BLaER1 (cell line): ENCODE results near the gene TSEN15.
"Not testable (repeated sequence)": the region's sequence is repeated elsewhere in the genome, so short reads cannot be mapped to it uniquely, and the experiment has no call there.

Experiments used
- H3K27ac ChIP-seq: shearing (Covaris generic); formaldehyde crosslinking; 2 replicates; pipeline ENCODE4 v1.8.1; 2022
- H3K27me3 ChIP-seq: shearing (Covaris generic); formaldehyde crosslinking; 2 replicates; pipeline ENCODE4 v1.8.1; 2022
- H3K36me3 ChIP-seq: shearing (Covaris generic); formaldehyde crosslinking; 2 replicates; pipeline ENCODE4 v1.8.1; 2022
- H3K4me1 ChIP-seq: shearing (Covaris generic); formaldehyde crosslinking; 2 replicates; pipeline ENCODE4 v1.8.1; 2022
- H3K4me2 ChIP-seq: shearing (Covaris generic); formaldehyde crosslinking; 2 replicates; pipeline ENCODE4 v1.8.1; 2022
- H3K4me3 ChIP-seq: shearing (Covaris generic); formaldehyde crosslinking; 2 replicates; pipeline ENCODE4 v1.8.1; 2022
- H3K9ac ChIP-seq: shearing (Covaris generic); formaldehyde crosslinking; 2 replicates; pipeline ENCODE4 v1.8.1; 2022
- H3K9me3 ChIP-seq: shearing (Covaris generic); formaldehyde crosslinking; 2 replicates; pipeline ENCODE4 v1.8.1; 2022
- H4K20me1 ChIP-seq: shearing (Covaris generic); formaldehyde crosslinking; 2 replicates; pipeline ENCODE4 v1.8.1; 2022
- Cebpa-rat ChIP-seq: shearing (Covaris generic); IDR thresholded peaks from 2 replicates; pipeline ENCODE4 v1.8.1; 2022

TSEN15 gene

GRCh38 chr1:184093071-184093470, 41.5 kb downstream of the TSEN15 start:
- no peak overlapping the region for H3K27ac ChIP-seq
- H3K4me1 ChIP-seq: no peaks in the 10 kb centered on the region
- peaks cover 9% of the 10 kb centered on the region; the same call in 1 of the 2 replicates for H3K9me3 ChIP-seq
- no peak overlapping the region for H3K4me2 ChIP-seq
- peaks cover 14% of the 10 kb centered on the region; the same call in 1 of the 2 replicates for H3K36me3 ChIP-seq
- H3K9ac ChIP-seq: no peak overlapping the region
- H3K4me3 ChIP-seq: no peak overlapping the region
- H4K20me1 ChIP-seq: no peaks in the 10 kb centered on the region
- TF ChIP-seq Cebpa-rat: no peak
- no peaks in the 10 kb centered on the region for H3K27me3 ChIP-seq

DNA sequence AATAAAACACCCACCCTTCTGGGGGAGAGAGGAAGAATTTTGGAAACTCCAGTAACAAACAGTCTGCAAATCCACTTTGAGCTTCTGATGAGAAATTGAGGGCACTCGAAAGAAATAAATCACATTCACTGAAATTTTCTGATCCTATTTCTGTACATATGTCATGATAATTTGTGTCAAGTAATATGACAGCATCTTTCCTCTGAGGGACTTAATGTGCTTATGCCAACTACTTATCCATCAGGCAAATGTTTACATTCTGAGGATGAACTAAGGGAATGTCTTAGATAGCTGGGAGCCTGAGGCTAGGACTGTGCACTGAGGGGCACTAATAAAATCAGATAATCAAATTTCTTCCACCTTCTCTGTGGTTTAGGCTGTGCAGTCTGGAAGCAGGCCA, 44.5 kb downstream of the TSEN15 start:
- Histone ChIP-seq H3K4me1 (no peaks in the 10 kb centered on the region), H3K4me2 (no peak overlapping the region), H4K20me1 (no peaks in the 10 kb centered on the region), H3K9me3 (peaks cover 9% of the 10 kb centered on the region; the same call in 1 of the 2 replicates), H3K27me3 (no peaks in the 10 kb centered on the region), H3K4me3 (no peak overlapping the region), H3K36me3 (peaks cover 14% of the 10 kb centered on the region; the same call in 1 of the 2 replicates), H3K27ac (no peak overlapping the region), H3K9ac (no peak overlapping the region)
- TF ChIP-seq Cebpa-rat: no peak

GRCh38 chr1:184096580-184096979, 45.0 kb downstream of the TSEN15 start:
- not testable (repeated sequence) for H4K20me1 ChIP-seq, H3K27ac ChIP-seq, H3K4me1 ChIP-seq, H3K9me3 ChIP-seq, H3K4me3 ChIP-seq, H3K9ac ChIP-seq, H3K27me3 ChIP-seq, H3K4me2 ChIP-seq
- peaks cover 14% of the 10 kb centered on the region; the same call in 1 of the 2 replicates for H3K36me3 ChIP-seq

GRCh38 chr1:184101141-184101540, 49.6 kb downstream of the TSEN15 start:
- Histone ChIP-seq H3K36me3 (peaks cover 8% of the 10 kb centered on the region; the same call in 1 of the 2 replicates), H3K9ac (no peak overlapping the region), H3K4me2 (no peak overlapping the region), H4K20me1 (no peaks in the 10 kb centered on the region), H3K4me1 (no peaks in the 10 kb centered on the region), H3K4me3 (no peak overlapping the region), H3K27ac (no peak overlapping the region), H3K27me3 (no peaks in the 10 kb centered on the region), H3K9me3 (peaks cover 29% of the 10 kb centered on the region)
- TF ChIP-seq Cebpa-rat: no peak

- TF ChIP-seq Cebpa-rat: no peak
Measured at GRCh38 chr1:184101571-184101970, 50.0 kb downstream of the TSEN15 start.

DNA sequence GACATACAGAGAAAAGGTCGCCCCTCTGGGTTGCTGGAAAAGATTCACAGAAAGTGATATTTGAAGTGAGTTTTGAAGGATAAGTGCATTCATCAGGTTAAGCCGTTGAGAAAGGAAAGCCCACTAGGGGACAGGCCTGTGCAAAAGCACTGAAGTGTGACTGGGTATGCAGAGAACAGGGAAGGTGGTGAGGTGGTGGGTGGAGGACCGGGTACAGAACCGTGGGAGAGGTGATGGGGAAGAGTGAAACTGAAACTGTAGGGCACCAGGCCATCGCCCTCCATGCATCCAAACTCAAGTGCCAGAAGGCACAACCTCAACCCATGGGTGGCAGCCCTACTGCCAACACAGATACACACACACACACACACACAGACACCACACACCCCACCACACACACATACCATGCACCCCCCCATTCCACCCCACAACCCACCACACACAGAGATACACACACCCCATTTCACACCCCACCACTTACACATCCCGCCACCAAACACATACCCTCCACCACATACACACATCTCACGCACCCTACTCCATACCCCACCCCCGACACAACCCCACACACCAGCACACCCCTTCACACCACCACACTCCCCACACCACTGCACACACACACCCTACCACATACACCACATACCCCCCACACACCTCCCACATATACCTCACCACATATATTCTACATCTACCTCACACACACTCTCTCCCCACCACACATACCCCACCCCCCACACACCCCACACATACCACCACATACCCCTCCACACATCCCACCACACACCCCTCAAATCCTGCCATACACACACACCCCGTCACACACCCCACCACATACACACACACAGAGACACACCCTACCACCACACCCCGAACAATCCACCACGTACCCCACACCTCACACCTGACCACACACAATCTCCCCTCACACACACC, 59.0 kb downstream of the TSEN15 start:
- Histone ChIP-seq H3K4me2 (no peak overlapping the region), H3K27ac (no peak overlapping the region), H3K27me3 (no peaks in the 10 kb centered on the region), H3K9me3 (peaks cover 23% of the 10 kb centered on the region), H3K4me3 (no peak overlapping the region), H3K4me1 (no peaks in the 10 kb centered on the region), H3K36me3 (no peaks in the 10 kb centered on the region), H4K20me1 (no peaks in the 10 kb centered on the region), H3K9ac (no peak overlapping the region)
- TF ChIP-seq Cebpa-rat: no peak

More at GRCh38 chr1:184101571-184101970, 50.0 kb downstream of the TSEN15 start:
- Histone ChIP-seq H4K20me1 (no peaks in the 10 kb centered on the region), H3K36me3 (peaks cover 4% of the 10 kb centered on the region; the same call in 1 of the 2 replicates), H3K27me3 (no peaks in the 10 kb centered on the region), H3K4me3 (no peak overlapping the region), H3K4me2 (no peak overlapping the region), H3K9ac (no peak overlapping the region), H3K9me3 (peaks cover 29% of the 10 kb centered on the region), H3K27ac (no peak overlapping the region), H3K4me1 (no peaks in the 10 kb centered on the region)

GRCh38 chr1:184112176-184112948, 60.8 kb downstream of the TSEN15 start:
- Histone ChIP-seq H3K4me2 (no peak overlapping the region), H3K9ac (no peak overlapping the region), H3K4me3 (no peak overlapping the region), H3K27ac (no peak overlapping the region), H3K27me3 (no peaks in the 10 kb centered on the region), H3K36me3 (no peaks in the 10 kb centered on the region), H4K20me1 (no peaks in the 10 kb centered on the region), H3K4me1 (no peaks in the 10 kb centered on the region), H3K9me3 (peaks cover 6% of the 10 kb centered on the region; the same call in 1 of the 2 replicates)
- TF ChIP-seq Cebpa-rat: no peak

DNA sequence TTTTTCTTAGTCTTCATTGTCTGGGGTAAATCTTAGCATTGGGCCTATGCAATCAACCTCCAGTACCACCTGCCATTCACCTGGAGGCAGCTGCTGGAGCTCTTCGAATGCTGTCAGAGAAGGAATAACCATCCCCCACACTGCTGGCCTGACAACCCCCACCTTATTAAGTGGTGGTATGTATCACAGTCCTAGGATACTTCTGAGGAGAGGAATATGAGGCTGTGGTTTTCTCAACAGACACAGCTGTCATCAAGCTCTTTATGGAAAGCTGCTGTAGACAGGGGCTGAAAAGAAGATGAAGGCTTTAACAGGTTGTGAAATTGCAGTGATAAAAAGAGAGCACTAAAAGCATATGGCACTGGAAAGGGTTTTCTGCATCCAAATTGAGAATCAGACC, 61.7 kb downstream of the TSEN15 start:
- TF ChIP-seq Cebpa-rat: no peak
- H3K4me2 ChIP-seq: no peak overlapping the region
- H3K9ac ChIP-seq: no peak overlapping the region
- H3K36me3 ChIP-seq: no peaks in the 10 kb centered on the region
- H4K20me1 ChIP-seq: no peaks in the 10 kb centered on the region
- H3K27me3 ChIP-seq: no peaks in the 10 kb centered on the region
- H3K9me3 ChIP-seq: peaks cover 6% of the 10 kb centered on the region; the same call in 1 of the 2 replicates
- no peak overlapping the region for H3K27ac ChIP-seq
- no peak overlapping the region for H3K4me3 ChIP-seq
- H3K4me1 ChIP-seq: no peaks in the 10 kb centered on the region

DNA sequence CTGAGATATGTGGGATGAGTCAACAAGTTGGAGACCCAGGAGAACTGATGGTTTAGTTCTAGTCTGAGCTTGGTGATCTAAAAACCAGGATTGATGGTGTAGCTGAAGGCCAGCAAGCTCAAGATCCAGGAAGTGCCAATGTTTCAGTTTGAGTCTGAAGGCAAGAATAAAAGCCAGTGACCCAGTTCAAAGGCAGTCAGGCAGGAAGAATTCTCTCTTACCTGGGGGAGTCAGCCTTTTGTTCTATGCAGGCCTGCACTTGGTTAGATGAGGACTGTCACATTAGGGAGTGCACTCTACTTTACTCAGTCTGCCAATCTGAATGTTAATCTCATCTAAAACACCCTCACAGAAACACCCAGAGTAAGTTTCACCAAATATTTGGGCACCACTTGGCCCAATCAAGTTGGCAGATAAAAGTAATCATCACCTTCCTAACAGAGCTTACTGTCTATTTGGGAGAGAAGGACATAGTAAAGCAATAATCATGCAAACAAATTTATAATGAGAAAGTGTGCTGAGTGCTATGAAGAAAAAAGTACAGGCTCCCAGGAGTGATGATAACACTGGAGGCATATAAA, 63.4 kb downstream of the TSEN15 start:
- Histone ChIP-seq H3K4me1 (no peaks in the 10 kb centered on the region), H3K9ac (no peak overlapping the region), H3K9me3 (peaks cover 6% of the 10 kb centered on the region; the same call in 1 of the 2 replicates), H3K27ac (no peak overlapping the region), H4K20me1 (no peaks in the 10 kb centered on the region), H3K4me2 (no peak overlapping the region), H3K27me3 (no peaks in the 10 kb centered on the region), H3K4me3 (no peak overlapping the region), H3K36me3 (no peaks in the 10 kb centered on the region)
- no peak for TF ChIP-seq Cebpa-rat
